Neuronal stem cell (in vitro differentiated cells): ENCODE measurements around the gene WDR93.

Experiments
- DNase-seq: peaks from one replicate; pipeline ENCODE4 v3.0.0-alpha.2; 2013; ENCODE audit warnings: low spot score
- H2AFZ ChIP-seq: one replicate; pipeline ENCODE4 v1.6.1; 2013; ENCODE audit warnings: mild to moderate bottlenecking, low read length, inconsistent platforms
- H2AK5ac ChIP-seq: 2 replicates; pipeline ENCODE4 v1.6.1; 2013; ENCODE audit warnings: low read depth, mild to moderate bottlenecking, inconsistent platforms, low read length, moderate library complexity, mixed read lengths
- H2BK120ac ChIP-seq: 2 replicates; pipeline ENCODE4 v1.6.1; 2013; ENCODE audit warnings: low read depth, mild to moderate bottlenecking, inconsistent platforms, low read length, moderate library complexity, mixed read lengths
- H2BK12ac ChIP-seq: one replicate; pipeline ENCODE4 v1.6.1; 2013; ENCODE audit warnings: low read length, inconsistent platforms
- H2BK15ac ChIP-seq: 2 replicates; pipeline ENCODE4 v1.6.1; 2013; ENCODE audit warnings: mild to moderate bottlenecking, low read length, inconsistent platforms, mixed read lengths
- H2BK5ac ChIP-seq: one replicate; pipeline ENCODE4 v1.6.1; 2013; ENCODE audit warnings: inconsistent platforms, mild to moderate bottlenecking, low read length, moderate library complexity
- H3K14ac ChIP-seq: one replicate; pipeline ENCODE4 v1.6.1; 2013; ENCODE audit warnings: low read length, inconsistent platforms
- H3K18ac ChIP-seq: 2 replicates; pipeline ENCODE4 v1.6.1; 2013; ENCODE audit warnings: low read length, inconsistent platforms
- H3K23ac ChIP-seq: 2 replicates; pipeline ENCODE4 v1.6.1; 2013; ENCODE audit warnings: low read depth, mild to moderate bottlenecking, mixed read lengths, low read length, inconsistent platforms; ENCODE audit not compliant: poor library complexity
- H3K27ac ChIP-seq: replicated peaks from 3 replicates; pipeline ENCODE4 v1.5.1; 2013; ENCODE audit warnings: low read length, inconsistent platforms
- H3K27me3 ChIP-seq, 3 experiments: 2 replicates each; pipeline ENCODE4 v1.6.1; 2013; ENCODE audit warnings: low read length in 3 of 3, mild to moderate bottlenecking in 2 of 3, inconsistent platforms in 1 of 3, low read depth in 1 of 3, mixed read lengths in 1 of 3, moderate library complexity in 1 of 3; ENCODE audit not compliant: control insufficient read depth in 3 of 3, insufficient read depth in 3 of 3
- H3K36me3 ChIP-seq, 2 donors: replicated peaks in 1 of 2; 2 replicates each; pipeline ENCODE4 v1.6.1; 2013; ENCODE audit warnings: low read length in 2 of 2; ENCODE audit not compliant: control insufficient read depth in 2 of 2, insufficient read depth in 2 of 2
- H3K4ac ChIP-seq: 2 replicates; pipeline ENCODE4 v1.6.1; 2013; ENCODE audit warnings: inconsistent platforms, mild to moderate bottlenecking, low read length, moderate library complexity
- H3K4me1 ChIP-seq, 2 donors: 1 replicate in 1 of 2; 2 replicates in 1 of 2; pipeline ENCODE4 v1.6.1; 2013; ENCODE audit warnings: low read length in 2 of 2, low read depth in 1 of 2; ENCODE audit not compliant: control insufficient read depth in 2 of 2, insufficient read depth in 1 of 2
- H3K4me2 ChIP-seq: one replicate; pipeline ENCODE4 v1.6.1; 2013; ENCODE audit warnings: mild to moderate bottlenecking, low read length, inconsistent platforms; ENCODE audit not compliant: insufficient read depth, poor library complexity, severe bottlenecking
- H3K4me3 ChIP-seq, 2 donors: 2 replicates each; pipeline ENCODE4 v1.5.1; 2013; ENCODE audit warnings: low read length in 2 of 2, mild to moderate bottlenecking in 2 of 2, inconsistent platforms in 1 of 2, moderate library complexity in 1 of 2
- H3K79me1 ChIP-seq: one replicate; pipeline ENCODE4 v1.6.1; 2013; ENCODE audit warnings: low read depth, mild to moderate bottlenecking, inconsistent platforms, low read length, moderate library complexity
- H3K9ac ChIP-seq: one replicate; pipeline ENCODE4 v1.6.1; 2013; ENCODE audit warnings: mild to moderate bottlenecking, low read depth, low read length, inconsistent platforms; ENCODE audit not compliant: poor library complexity
- H3K9me3 ChIP-seq, 2 donors: replicated peaks in 1 of 2; 2 replicates each; pipeline versions ENCODE3 to v1.6.1; 2013; ENCODE audit warnings: low read length in 2 of 2, mild to moderate bottlenecking in 2 of 2, inconsistent platforms in 1 of 2, low read depth in 1 of 2, mixed read lengths in 1 of 2, moderate library complexity in 1 of 2; ENCODE audit not compliant: control insufficient read depth in 2 of 2, insufficient read depth in 1 of 2
- H4K8ac ChIP-seq: one replicate; pipeline ENCODE4 v1.6.1; 2013; ENCODE audit warnings: low read depth, mild to moderate bottlenecking, inconsistent platforms, low read length, moderate library complexity
- H4K91ac ChIP-seq: one replicate; pipeline ENCODE4 v1.6.1; 2013; ENCODE audit warnings: low read length, low read depth, mild to moderate bottlenecking, inconsistent platforms; ENCODE audit not compliant: poor library complexity
- WGBS, 2 donors: extraction: QIAGEN DNeasy Blood & Tissue Kit; methylation state at CpG; one replicate each; pipeline ENCODE4 v1.1.7; 2013; ENCODE audit warnings: missing lambda C conversion rate in 2 of 2, mixed read lengths in 1 of 2; ENCODE audit not compliant: insufficient read length in 2 of 2, insufficient replicate concordance in 1 of 2; ENCODE audit errors: extremely low coverage in 2 of 2; 5-methylcytosine and 5-hydroxymethylcytosine counted together

The WDR93 gene

DNA sequence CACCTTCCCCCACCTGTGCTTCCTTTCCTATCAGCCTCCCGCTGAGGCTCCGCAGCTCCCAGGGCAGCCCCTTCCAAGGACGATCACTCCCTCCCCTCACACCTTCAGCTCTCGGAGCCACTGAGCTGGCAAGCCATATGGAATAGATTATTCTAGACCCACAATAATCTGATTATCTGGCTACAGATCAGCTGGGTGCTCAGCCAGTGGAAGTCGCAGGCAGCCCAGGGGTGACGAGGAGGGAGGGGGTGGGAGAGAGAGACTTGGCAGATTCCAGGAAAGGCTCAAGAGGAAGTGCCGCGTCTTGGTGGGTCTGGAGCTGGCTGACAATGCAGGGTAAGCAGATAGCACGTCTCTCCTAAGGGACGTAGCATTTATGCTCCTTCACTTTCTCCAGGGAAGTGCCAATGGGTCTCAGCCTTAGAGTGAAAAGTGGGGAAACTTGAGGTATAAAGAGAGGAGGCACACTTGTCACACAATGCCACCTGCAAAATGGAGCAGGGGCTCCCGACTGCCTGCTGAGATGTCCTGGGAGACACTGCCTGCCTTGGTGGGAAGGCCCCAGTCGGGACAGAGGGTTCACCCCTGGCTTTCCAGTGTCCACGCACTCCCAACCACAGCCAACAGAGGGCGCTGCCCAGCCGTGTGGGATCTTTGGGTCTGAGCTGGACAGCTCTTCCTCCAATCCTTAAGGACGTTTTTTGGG is 69.8 kb downstream of the WDR93 start:
- peak overlapping the region; percentile 24 for H2AFZ ChIP-seq
- H3K4me2 ChIP-seq: no peak overlapping the region
- no peaks in the 10 kb centered on the region for H3K36me3 ChIP-seq
- H3K23ac ChIP-seq: peak overlapping the region; percentile 67
- H2BK12ac ChIP-seq: no peak overlapping the region
- H3K79me1 ChIP-seq: no peaks in the 10 kb centered on the region
- H3K14ac ChIP-seq: no peak overlapping the region
- WGBS, 2 donors: no CpG with 5 or more reads among the region's 16 CpGs
- no peaks in the 10 kb centered on the region for H3K4me1 ChIP-seq
- H3K4ac ChIP-seq: no peak overlapping the region
- peak overlapping the region; percentile 35 for H3K18ac ChIP-seq
- peaks cover 0 to 4% of the 10 kb centered on the region in 2 donors for H3K9me3 ChIP-seq
- H3K9ac ChIP-seq: no peak overlapping the region
- no peak overlapping the region for H2BK5ac ChIP-seq
- peaks cover 0 to 9% (median 0%) of the 10 kb centered on the region in 3 experiments for H3K27me3 ChIP-seq
- H2BK15ac ChIP-seq: no peak overlapping the region
- H3K27ac ChIP-seq: no peak overlapping the region
- H2BK120ac ChIP-seq: no peak overlapping the region
- H4K91ac ChIP-seq: no peak overlapping the region
- no peak overlapping the region for H3K4me3 ChIP-seq
- H4K8ac ChIP-seq: no peak overlapping the region
- peak; percentile 80 for DNase-seq
- H2AK5ac ChIP-seq: no peak overlapping the region

DNA sequence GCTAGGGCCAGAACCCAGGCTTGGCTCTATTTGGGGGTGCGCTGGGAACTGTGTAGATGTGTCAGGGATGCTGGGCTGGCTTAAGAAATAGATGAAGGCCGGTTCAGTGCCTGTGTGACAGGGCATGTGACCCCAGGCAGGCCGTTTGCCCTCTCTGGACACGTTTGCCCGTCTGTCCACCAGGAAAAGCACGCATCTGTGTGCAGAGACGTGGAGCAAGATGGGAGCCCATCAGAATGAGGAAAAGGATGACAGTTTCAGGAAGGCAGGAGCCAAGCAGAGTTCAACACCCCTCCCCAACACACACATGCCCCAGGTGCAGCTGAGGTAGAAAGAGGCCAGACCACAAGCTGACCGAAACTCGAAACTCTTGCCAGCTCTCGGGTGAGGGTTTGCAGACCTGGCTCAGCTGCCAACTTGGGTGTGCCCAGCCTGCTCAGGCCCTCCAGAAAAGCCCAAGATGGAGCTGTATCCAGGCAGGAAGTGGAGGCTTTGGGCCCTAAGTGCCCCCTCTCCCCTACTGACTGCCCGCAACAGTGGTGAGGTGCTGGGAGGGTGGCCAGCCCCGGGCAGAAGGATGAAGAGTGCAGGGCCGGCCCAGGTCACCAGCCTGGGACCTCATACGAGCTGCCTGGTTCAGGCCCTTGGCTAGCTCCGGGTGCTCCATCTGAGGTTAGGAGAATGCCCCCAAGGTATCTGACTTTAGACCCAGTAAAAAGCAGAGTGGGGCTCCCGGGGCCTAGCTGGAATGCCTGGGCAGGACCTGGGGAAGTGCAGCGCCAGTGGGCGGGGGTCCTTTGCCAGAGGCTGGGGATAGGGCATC is 70.6 kb downstream of the WDR93 start:
- Histone ChIP-seq H3K4ac (no peak overlapping the region), H2AFZ (peak overlapping the region; percentile 24), H2AK5ac (peak overlapping the region; percentile 71), H3K27me3 (peaks cover 0 to 9% (median 0%) of the 10 kb centered on the region in 3 experiments), H4K91ac (no peak overlapping the region), H3K4me3 (no peak overlapping the region), H3K23ac (no peak overlapping the region), H3K9ac (no peak overlapping the region), H2BK15ac (no peak overlapping the region), H2BK12ac (no peak overlapping the region), H3K79me1 (no peaks in the 10 kb centered on the region), H3K4me2 (no peak overlapping the region), H3K9me3 (peaks cover 0 to 4% of the 10 kb centered on the region in 2 donors), H3K14ac (peak overlapping the region; percentile 25), H2BK120ac (no peak overlapping the region), H3K18ac (no peak overlapping the region), H3K4me1 (no peaks in the 10 kb centered on the region), H3K27ac (no peak overlapping the region), H3K36me3 (no peaks in the 10 kb centered on the region), H4K8ac (no peak overlapping the region), H2BK5ac (peak overlapping the region; percentile 77)
- DNase-seq: no peak
- WGBS, 2 donors: no CpG with 5 or more reads among the region's 18 CpGs

DNA sequence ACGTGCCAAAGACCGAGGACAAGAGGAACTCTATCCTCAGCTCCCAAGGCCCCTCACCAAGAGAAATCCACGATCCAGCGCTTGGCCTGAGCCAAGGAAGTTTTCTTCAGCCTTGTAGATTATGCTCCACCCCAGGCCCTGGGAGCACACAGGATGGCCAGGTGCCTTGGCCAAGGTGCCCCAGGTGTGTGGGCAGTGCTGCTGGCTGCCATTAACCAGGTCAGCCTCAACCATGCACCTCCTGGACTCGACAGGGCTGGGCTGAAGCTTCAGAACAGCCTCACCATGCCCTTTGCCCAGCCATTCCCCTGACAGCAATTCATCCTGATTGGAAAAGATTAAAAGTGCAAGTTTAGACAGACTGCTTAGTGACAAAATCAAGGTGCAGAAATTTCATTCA is 71.3 kb downstream of the WDR93 start:
- Histone ChIP-seq H3K36me3 (no peaks in the 10 kb centered on the region), H3K9me3 (peaks cover 0 to 4% of the 10 kb centered on the region in 2 donors), H3K9ac (no peak overlapping the region), H3K27ac (no peak overlapping the region), H2BK15ac (no peak overlapping the region), H3K4me1 (no peaks in the 10 kb centered on the region), H2BK12ac (peak overlapping the region; percentile 22), H3K79me1 (no peaks in the 10 kb centered on the region), H3K27me3 (peaks cover 0 to 9% (median 0%) of the 10 kb centered on the region in 3 experiments), H4K91ac (no peak overlapping the region), H2BK120ac (no peak overlapping the region), H4K8ac (no peak overlapping the region), H2AK5ac (peak overlapping the region; percentile 71), H2BK5ac (peak overlapping the region; percentile 77), H3K18ac (peak overlapping the region; percentile 48), H3K4me2 (no peak overlapping the region), H2AFZ (no peak overlapping the region), H3K4me3 (no peak overlapping the region), H3K4ac (no peak overlapping the region), H3K23ac (no peak overlapping the region), H3K14ac (peak overlapping the region; percentile 8)
- DNase-seq: no peak
- no CpG with 5 or more reads among the region's 5 CpGs for WGBS, 2 donors

DNA sequence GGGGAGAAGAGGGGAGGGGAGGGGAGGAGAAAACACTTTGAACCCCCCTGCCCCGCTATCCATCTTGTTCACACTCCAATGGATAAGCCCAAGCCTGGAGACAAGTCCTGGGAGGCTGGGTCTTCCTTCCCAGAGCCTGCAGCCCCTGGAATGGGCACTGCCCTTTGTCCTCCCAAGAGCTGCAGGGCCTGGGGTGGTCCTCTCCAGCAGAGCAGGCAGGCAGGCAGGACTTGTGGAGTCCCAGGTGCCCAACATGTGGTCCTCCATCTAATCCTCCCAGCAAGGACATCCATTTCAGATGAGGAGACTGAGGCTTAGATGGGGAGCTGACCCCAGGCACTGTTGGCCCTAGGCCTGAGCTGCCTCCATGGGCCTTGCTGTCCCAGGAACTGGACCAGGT is 75.1 kb downstream of the WDR93 start:
- no CpG with 5 or more reads among the region's 1 CpG for WGBS, 2 donors
- Histone ChIP-seq H2BK120ac (no peak overlapping the region), H3K4me1 (no peaks in the 10 kb centered on the region), H3K9me3 (peaks cover 0 to 3% of the 10 kb centered on the region in 2 donors), H3K18ac (peak overlapping the region; percentile 1), H3K79me1 (no peaks in the 10 kb centered on the region), H2AFZ (no peak overlapping the region), H2BK15ac (no peak overlapping the region), H3K9ac (no peak overlapping the region), H3K23ac (peak overlapping the region; percentile 49), H2AK5ac (no peak overlapping the region), H4K8ac (no peak overlapping the region), H3K27me3 (no peaks in the 10 kb centered on the region), H3K14ac (no peak overlapping the region), H3K4ac (no peak overlapping the region), H2BK5ac (no peak overlapping the region), H3K27ac (no peak overlapping the region), H2BK12ac (no peak overlapping the region), H3K4me3 (no peak overlapping the region), H4K91ac (no peak overlapping the region), H3K36me3 (no peaks in the 10 kb centered on the region), H3K4me2 (no peak overlapping the region)
- no peak for DNase-seq
